ENCODE results near the gene DNMT3L.

Gene DNMT3L

DNA sequence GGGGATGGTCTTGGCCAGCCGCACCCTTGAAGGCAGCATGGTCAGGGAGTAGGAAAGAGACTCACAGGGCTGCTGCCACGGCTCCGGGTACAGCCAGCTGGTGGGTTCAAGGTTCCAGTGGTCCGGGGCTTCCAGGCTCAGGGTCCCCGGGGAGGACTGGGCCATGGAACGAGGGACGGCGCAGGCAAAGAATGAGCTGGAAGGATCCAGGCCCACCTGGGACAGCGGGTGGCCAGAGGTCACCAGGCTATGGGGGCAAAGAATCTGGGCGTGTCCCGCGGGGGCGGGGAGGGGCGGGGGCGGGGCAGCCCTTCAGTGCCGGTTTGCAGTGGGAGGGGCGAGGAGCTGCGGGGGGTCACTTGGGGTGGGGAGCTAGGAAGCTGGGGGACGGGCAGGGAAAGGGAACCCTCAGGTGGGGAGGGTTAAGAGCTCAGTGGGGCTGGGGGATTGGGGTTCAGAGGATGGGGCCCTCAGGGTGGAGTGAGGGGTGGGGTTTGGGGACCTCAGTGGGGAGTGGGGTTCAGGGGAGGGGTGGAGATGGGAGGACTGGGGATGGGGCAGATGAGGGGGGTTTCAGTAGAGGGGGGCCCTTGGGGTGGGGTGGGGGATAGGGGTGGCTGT, at the start of gene DNMT3L:
Gene DNMT3L (minus strand): TSS at position 223 of the 621 bp plus-strand sequence. CDS start 638 bp downstream, outside the sequence.
- TF ChIP-seq TEAD4 (IDR thresholded peaks at IDR 0.05) (no peak), TCF12 (IDR thresholded peaks at IDR 0.05; ENCODE audit: low read depth) (no peak)
- TF ChIP-seq, protein P1, sequence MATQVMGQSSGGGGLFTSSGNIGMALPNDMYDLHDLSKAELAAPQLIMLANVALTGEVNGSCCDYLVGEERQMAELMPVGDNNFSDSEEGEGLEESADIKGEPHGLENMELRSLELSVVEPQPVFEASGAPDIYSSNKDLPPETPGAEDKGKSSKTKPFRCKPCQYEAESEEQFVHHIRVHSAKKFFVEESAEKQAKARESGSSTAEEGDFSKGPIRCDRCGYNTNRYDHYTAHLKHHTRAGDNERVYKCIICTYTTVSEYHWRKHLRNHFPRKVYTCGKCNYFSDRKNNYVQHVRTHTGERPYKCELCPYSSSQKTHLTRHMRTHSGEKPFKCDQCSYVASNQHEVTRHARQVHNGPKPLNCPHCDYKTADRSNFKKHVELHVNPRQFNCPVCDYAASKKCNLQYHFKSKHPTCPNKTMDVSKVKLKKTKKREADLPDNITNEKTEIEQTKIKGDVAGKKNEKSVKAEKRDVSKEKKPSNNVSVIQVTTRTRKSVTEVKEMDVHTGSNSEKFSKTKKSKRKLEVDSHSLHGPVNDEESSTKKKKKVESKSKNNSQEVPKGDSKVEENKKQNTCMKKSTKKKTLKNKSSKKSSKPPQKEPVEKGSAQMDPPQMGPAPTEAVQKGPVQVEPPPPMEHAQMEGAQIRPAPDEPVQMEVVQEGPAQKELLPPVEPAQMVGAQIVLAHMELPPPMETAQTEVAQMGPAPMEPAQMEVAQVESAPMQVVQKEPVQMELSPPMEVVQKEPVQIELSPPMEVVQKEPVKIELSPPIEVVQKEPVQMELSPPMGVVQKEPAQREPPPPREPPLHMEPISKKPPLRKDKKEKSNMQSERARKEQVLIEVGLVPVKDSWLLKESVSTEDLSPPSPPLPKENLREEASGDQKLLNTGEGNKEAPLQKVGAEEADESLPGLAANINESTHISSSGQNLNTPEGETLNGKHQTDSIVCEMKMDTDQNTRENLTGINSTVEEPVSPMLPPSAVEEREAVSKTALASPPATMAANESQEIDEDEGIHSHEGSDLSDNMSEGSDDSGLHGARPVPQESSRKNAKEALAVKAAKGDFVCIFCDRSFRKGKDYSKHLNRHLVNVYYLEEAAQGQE (IDR thresholded peaks at IDR 0.05; ENCODE audit: low read depth): no peak

DNA sequence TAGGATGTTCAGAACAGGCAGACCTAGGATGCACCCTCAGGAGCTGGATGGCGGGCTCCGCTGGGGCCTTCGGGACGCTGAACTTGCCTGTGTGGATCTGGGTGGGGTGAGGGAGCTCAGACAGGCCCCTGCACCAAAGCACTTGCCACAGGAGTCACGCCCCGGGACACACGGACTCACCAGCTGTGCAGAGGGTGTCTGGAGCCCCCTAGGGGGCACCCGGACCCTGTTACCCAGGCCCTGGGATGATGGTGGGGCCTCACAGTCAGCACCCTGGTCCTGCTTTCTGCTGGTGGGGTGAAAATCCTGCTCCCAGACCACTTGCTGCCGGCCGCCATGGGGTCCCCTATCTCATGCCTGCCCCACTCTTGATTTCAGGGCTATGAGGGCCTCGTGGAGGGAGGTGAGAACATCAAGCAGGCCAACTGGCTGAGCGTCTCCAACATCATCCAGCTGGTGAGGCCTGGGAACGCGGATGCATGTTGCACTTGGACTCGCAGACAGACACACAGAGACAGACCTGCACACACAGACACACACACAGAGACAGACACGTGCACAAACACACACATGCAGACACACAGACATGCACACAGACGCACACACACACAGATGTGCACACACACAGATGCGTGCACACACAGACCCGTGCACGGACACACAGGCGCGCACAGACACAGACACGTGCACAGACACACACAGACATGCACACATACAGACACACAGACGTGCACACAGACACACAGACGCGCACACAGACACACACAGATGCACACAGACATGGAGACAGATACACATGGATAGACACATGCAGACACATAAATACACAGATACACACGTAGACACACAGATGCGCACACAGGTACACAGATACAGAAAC, 49.2 kb upstream of the DNMT3L start:
- TF ChIP-seq TAF1 (IDR thresholded peaks at IDR 0.05; ENCODE audit: low read depth) (no peak), RAD21 (IDR thresholded peaks at IDR 0.05; ENCODE audit: low read depth) (no peak), CREB1 (IDR thresholded peaks at IDR 0.05; ENCODE audit: low read depth) (no peak), EP300 (IDR thresholded peaks at IDR 0.05; ENCODE audit: borderline replicate concordance) (no peak), YY1 (IDR thresholded peaks at IDR 0.05; ENCODE audit: low read depth) (no peak), EGR1 (IDR thresholded peaks at IDR 0.05) (no peak), TEAD4 (IDR thresholded peaks at IDR 0.05) (no peak), TCF12 (IDR thresholded peaks at IDR 0.05; ENCODE audit: low read depth) (no peak), ZBTB7A (IDR thresholded peaks at IDR 0.05; ENCODE audit: low read depth) (no peak), CEBPB (IDR thresholded peaks at IDR 0.05) (no peak), FOXM1 (IDR thresholded peaks at IDR 0.05; ENCODE audit: borderline replicate concordance, low read depth) (no peak), NFIC (IDR thresholded peaks at IDR 0.05) (no peak)
- TF ChIP-seq, protein P2, sequence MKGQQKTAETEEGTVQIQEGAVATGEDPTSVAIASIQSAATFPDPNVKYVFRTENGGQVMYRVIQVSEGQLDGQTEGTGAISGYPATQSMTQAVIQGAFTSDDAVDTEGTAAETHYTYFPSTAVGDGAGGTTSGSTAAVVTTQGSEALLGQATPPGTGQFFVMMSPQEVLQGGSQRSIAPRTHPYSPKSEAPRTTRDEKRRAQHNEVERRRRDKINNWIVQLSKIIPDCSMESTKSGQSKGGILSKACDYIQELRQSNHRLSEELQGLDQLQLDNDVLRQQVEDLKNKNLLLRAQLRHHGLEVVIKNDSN (IDR thresholded peaks at IDR 0.05): no peak
- TF ChIP-seq, protein P1 (IDR thresholded peaks at IDR 0.05; ENCODE audit: low read depth): no peak
- TF ChIP-seq, protein P3, sequence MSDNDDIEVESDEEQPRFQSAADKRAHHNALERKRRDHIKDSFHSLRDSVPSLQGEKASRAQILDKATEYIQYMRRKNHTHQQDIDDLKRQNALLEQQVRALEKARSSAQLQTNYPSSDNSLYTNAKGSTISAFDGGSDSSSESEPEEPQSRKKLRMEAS (IDR thresholded peaks at IDR 0.05): no peak

DNA sequence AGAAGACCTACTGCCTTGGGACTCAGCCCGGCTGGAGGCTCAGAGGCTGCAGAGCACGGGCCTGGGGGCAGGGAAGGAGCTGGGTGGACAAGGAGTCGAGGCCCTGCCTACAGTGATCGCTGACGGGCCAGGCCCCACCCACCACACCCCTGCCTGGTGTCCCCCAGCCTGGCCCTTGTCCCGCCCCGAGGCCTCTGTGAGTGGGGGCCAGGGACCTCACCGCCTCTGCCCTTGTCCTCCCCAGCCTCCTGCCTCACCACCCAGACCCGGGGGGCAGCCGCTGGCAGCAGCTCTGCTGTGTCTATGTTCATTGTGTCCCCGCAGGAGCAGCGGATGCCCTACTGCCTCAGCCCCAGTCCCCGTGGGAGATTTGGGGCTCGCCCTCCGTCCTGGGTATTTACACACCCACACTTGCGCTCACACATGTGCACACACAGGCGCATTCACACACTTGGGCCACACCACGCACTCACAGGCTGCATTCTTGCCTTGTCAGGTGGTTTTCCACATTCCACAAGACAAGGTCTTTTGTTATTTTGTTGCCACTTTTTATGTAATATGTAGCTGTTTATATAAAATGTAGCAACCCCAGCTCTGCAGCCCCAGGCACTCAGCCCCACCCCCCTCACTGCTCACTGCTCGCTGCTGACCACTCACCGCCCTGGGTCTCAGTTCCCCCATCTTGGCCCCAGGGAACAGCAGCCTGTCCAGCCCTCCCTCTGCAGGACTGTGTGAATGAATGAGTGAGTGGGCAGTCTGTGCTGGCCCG, 45.4 kb upstream of the DNMT3L start:
- TF ChIP-seq FOXM1 (IDR thresholded peaks at IDR 0.05; ENCODE audit: borderline replicate concordance, low read depth): no peak
- TF ChIP-seq CEBPB (IDR thresholded peaks at IDR 0.05): no peak
- no peak for TF ChIP-seq CREB1 (IDR thresholded peaks at IDR 0.05; ENCODE audit: low read depth)
- TF ChIP-seq, protein P2 (IDR thresholded peaks at IDR 0.05): no peak
- TF ChIP-seq RAD21 (IDR thresholded peaks at IDR 0.05; ENCODE audit: low read depth): no peak
- TF ChIP-seq YY1 (IDR thresholded peaks at IDR 0.05; ENCODE audit: low read depth): no peak
- no peak for TF ChIP-seq ZBTB7A (IDR thresholded peaks at IDR 0.05; ENCODE audit: low read depth)
- no peak for TF ChIP-seq TEAD4 (IDR thresholded peaks at IDR 0.05)

DNA sequence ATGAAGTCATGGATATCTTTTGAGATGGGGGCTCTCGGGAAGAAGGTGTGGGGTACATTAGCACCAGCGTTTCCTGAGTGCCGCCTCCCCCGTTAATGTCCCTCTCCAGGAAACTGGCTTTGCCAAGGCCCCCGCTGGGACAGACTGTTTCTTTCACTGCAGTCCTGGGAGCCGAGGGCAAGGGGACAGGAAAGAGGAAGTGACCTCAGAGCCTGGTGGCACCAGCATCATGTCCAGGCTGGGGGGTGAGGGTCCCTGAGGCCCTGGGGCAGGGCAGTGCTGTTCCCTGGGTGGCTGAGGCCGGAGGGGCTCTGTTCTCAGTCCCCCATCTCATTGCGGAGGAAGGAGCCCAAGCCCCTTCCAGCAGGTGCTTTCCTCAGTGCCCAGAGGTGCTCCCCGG, 44.0 kb upstream of the DNMT3L start:
- TF ChIP-seq TEAD4 (IDR thresholded peaks at IDR 0.05) (no peak), ZBTB7A (IDR thresholded peaks at IDR 0.05; ENCODE audit: low read depth) (no peak), RAD21 (IDR thresholded peaks at IDR 0.05; ENCODE audit: low read depth) (no peak)

DNA sequence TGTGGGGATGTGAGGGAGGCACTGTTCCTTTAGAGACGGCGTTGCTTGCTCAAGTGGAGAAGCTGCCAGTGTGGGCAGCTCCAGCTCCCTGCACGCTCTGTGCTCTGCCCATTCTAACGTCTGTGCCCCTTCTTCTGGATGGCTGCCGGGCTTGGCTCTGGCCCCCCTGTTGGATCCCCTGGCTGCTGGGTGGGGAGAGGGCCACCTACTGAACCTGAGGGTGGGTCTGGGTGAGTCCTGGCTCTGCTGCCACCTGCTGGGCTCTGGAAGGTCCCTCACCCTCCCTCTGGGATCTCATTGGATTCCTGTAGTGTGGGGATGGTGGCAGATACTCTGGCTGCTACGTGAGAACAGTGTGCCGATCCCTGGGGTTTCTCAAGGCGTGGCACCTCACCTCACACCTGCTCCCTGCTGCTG, 43.2 kb upstream of the DNMT3L start:
- TF ChIP-seq FOXM1 (IDR thresholded peaks at IDR 0.05; ENCODE audit: borderline replicate concordance, low read depth) (no peak), RAD21 (IDR thresholded peaks at IDR 0.05; ENCODE audit: low read depth) (peak; percentile 27; the same call in 1 of the 2 replicates), TEAD4 (IDR thresholded peaks at IDR 0.05) (no peak)
- TF ChIP-seq, protein P1 (IDR thresholded peaks at IDR 0.05; ENCODE audit: low read depth): no peak
